GM23338 (cell line): ENCODE measurements around the gene MED17. TPM values are rescaled to one million over a fixed set of nuclear protein-coding genes. Genes with fewer than 3 reads are reported as not detected.

ENCODE experiments used
- ATAC-seq: fragments of 200-7000 bp; cut with Tn5 transposase; 3 replicates; pipeline ENCODE4 v1.9.1; 2020
- DNase-seq: peaks from one replicate; pipeline ENCODE4 v3.0.0-alpha.2; 2015; ENCODE audit warnings: low spot score
- H2AFZ ChIP-seq: fragments of 200-600 bp; sonication (generic); 2 replicates; pipeline ENCODE4 v1.8.0; 2016; ENCODE audit warnings: antibody characterized with exemption, mild to moderate bottlenecking, moderate library complexity
- H3F3A ChIP-seq: fragments of 200-600 bp; sonication (generic); replicated peaks from 2 replicates; pipeline ENCODE4 v1.8.0; 2017; ENCODE audit warnings: antibody characterized with exemption, mixed run types, low read depth
- H3K27ac ChIP-seq: fragments of 200-600 bp; sonication (generic); 2 replicates; pipeline ENCODE4 v1.6.1; 2016; ENCODE audit warnings: low read depth
- H3K27me3 ChIP-seq: fragments of 200-600 bp; sonication (generic); 2 replicates; pipeline ENCODE4 v1.8.0; 2016; ENCODE audit warnings: mild to moderate bottlenecking, mixed run types, moderate library complexity; ENCODE audit not compliant: insufficient read depth
- H3K36me3 ChIP-seq: fragments of 200-600 bp; sonication (generic); 2 replicates; pipeline ENCODE4 v1.8.0; 2016; ENCODE audit warnings: mild to moderate bottlenecking; ENCODE audit not compliant: insufficient read depth
- H3K4me1 ChIP-seq: fragments of 200-600 bp; sonication (generic); 2 replicates; pipeline ENCODE4 v1.8.0; 2016; ENCODE audit warnings: mild to moderate bottlenecking, moderate library complexity; ENCODE audit not compliant: insufficient read depth
- H3K4me2 ChIP-seq: fragments of 200-600 bp; sonication (generic); 2 replicates; pipeline ENCODE4 v1.7.1; 2017; ENCODE audit warnings: mixed run types
- H3K4me3 ChIP-seq: fragments of 200-600 bp; sonication (generic); 2 replicates; pipeline ENCODE4 v1.6.1; 2016; ENCODE audit warnings: mixed run types
- H3K79me2 ChIP-seq: fragments of 200-600 bp; sonication (generic); replicated peaks from 2 replicates; pipeline ENCODE4 v1.8.0; 2017; ENCODE audit warnings: mild to moderate bottlenecking; ENCODE audit not compliant: insufficient read depth
- H3K9me2 ChIP-seq: fragments of 200-600 bp; sonication (generic); 2 replicates; pipeline ENCODE4 v1.8.0; 2017; ENCODE audit not compliant: insufficient read depth
- H4K20me1 ChIP-seq: fragments of 200-600 bp; sonication (generic); replicated peaks from 2 replicates; pipeline ENCODE4 v1.8.0; 2017; ENCODE audit warnings: mild to moderate bottlenecking; ENCODE audit not compliant: insufficient read depth
- H3K27ac Mint-ChIP-seq: 2 replicates; pipeline ENCODE4 v1.8.0; 2020; ENCODE audit warnings: inconsistent platforms, mild to moderate bottlenecking, moderate library complexity, mixed read lengths
- H3K27me3 Mint-ChIP-seq: 3 replicates; pipeline ENCODE4 v1.8.0; 2022; ENCODE audit warnings: low read depth, mild to moderate bottlenecking, moderate library complexity, mixed read lengths, inconsistent platforms; ENCODE audit not compliant: insufficient read depth, poor library complexity
- H3K36me3 Mint-ChIP-seq: 3 replicates; pipeline ENCODE4 v1.8.0; 2021; ENCODE audit warnings: low read depth, mild to moderate bottlenecking, inconsistent platforms, moderate library complexity, mixed read lengths
- H3K4me1 Mint-ChIP-seq: 3 replicates; pipeline ENCODE4 v1.8.0; 2020; ENCODE audit warnings: mild to moderate bottlenecking, inconsistent platforms, mixed read lengths
- H3K4me3 Mint-ChIP-seq: 3 replicates; pipeline ENCODE4 v1.8.0; 2021; ENCODE audit warnings: moderate library complexity, mild to moderate bottlenecking, inconsistent platforms, mixed read lengths
- H3K9me3 Mint-ChIP-seq: 3 replicates; pipeline ENCODE4 v1.8.0; 2020; ENCODE audit warnings: moderate library complexity, mild to moderate bottlenecking, inconsistent platforms, mixed read lengths
- CREB1 ChIP-seq: fragments of 250-450 bp; sonication (Bioruptor Pico); IDR thresholded peaks from 2 replicates; pipeline ENCODE4 v1.5.0; 2020; ENCODE audit warnings: low read depth, mild to moderate bottlenecking, moderate library complexity
- ETS1 ChIP-seq: IDR thresholded peaks from 2 replicates; pipeline ENCODE4 v1.6.1; 2016; ENCODE audit warnings: antibody characterized with exemption
- EZH2 ChIP-seq: fragments of 200-600 bp; sonication (generic); IDR thresholded peaks from one replicate; pipeline ENCODE4 v1.8.0; 2017; ENCODE audit warnings: antibody characterized with exemption, mild to moderate bottlenecking, low read depth; ENCODE audit not compliant: unreplicated experiment
- EZH2phosphoT487 ChIP-seq: fragments of 200-600 bp; sonication (generic); IDR thresholded peaks from one replicate; pipeline ENCODE4 v1.8.1; 2018; ENCODE audit warnings: antibody characterized with exemption; ENCODE audit not compliant: unreplicated experiment
- NANOG ChIP-seq: IDR thresholded peaks from 2 replicates; pipeline ENCODE4 v1.6.1; 2016; ENCODE audit warnings: antibody characterized with exemption, borderline replicate concordance
- POLR2AphosphoS5 ChIP-seq: IDR thresholded peaks from 2 replicates; pipeline ENCODE4 v1.6.1; 2016; ENCODE audit warnings: antibody characterized with exemption, low read depth
- REST ChIP-seq: IDR thresholded peaks from one replicate; pipeline ENCODE4 v1.6.1; 2018; ENCODE audit warnings: antibody characterized with exemption; ENCODE audit not compliant: unreplicated experiment
- STAT1 ChIP-seq: IDR thresholded peaks from one replicate; pipeline ENCODE4 v1.6.1; 2016; ENCODE audit warnings: antibody characterized with exemption; ENCODE audit not compliant: unreplicated experiment
- ZNF331 ChIP-seq: fragments of 250-450 bp; sonication (Bioruptor Pico); IDR thresholded peaks from 2 replicates; pipeline ENCODE4 v1.5.0; 2020; ENCODE audit warnings: low read depth, mild to moderate bottlenecking, moderate library complexity
- ZNF462 ChIP-seq: fragments of 250-450 bp; sonication (Bioruptor Pico); IDR thresholded peaks from 2 replicates; pipeline ENCODE4 v1.5.0; 2020; ENCODE audit warnings: mild to moderate bottlenecking, moderate library complexity
- polyA plus RNA-seq: library from polyadenylated mRNA; unstranded; fragments of >200 nt; fragmentation: Nextera tagmentation; extraction: Ambion mirVana; gene quantifications from 2 replicates; pipeline ENCODE4 v1.2.1, GENCODE V29; 2016
- total RNA-seq: library from RNA; depleted of rRNA; stranded (reverse); fragments of >200 nt; shearing (Covaris generic); gene quantifications from 2 replicates; pipeline ENCODE4 v1.2.3, GENCODE V29; 2014

Gene MED17
- total and polyA plus RNA-seq, 2 experiments from 2014 or later: 19.1 to 31.2 TPM

- H3K27me3 Mint-ChIP-seq: peaks cover 4% of the 10 kb centered on the region
- H3K27ac Mint-ChIP-seq: no peak overlapping the region; the same call in 1 of the 2 replicates
- H3K4me3 ChIP-seq: no peak overlapping the region
Observed at GRCh38 chr11:93819966-93820695, 36.0 kb downstream of the MED17 start.

GRCh38 chr11:93820847-93821246 is 36.8 kb downstream of the MED17 start:
- Histone ChIP-seq H4K20me1 (no peaks in the 10 kb centered on the region; the same call in 1 of the 2 replicates), H3K36me3 (no peaks in the 10 kb centered on the region), H3K27me3 (no peaks in the 10 kb centered on the region), H3K9me2 (no peaks in the 10 kb centered on the region; the same call in 1 of the 2 replicates), H3K27ac (no peak overlapping the region), H3F3A (no peaks in the 10 kb centered on the region), H3K4me3 (no peak overlapping the region), H3K79me2 (no peaks in the 10 kb centered on the region), H2AFZ (no peak overlapping the region), H3K4me2 (no peak overlapping the region), H3K4me1 (peaks cover 17% of the 10 kb centered on the region; the same call in 1 of the 2 replicates)
- ATAC-seq: no peak
- no peak overlapping the region for H3K27ac Mint-ChIP-seq
- H3K4me3 Mint-ChIP-seq: no peak overlapping the region
- DNase-seq: no peak
- no peaks in the 10 kb centered on the region; the same call in 2 of the 3 replicates for H3K36me3 Mint-ChIP-seq
- H3K9me3 Mint-ChIP-seq: no peaks in the 10 kb centered on the region
- H3K4me1 Mint-ChIP-seq: peaks cover 25% of the 10 kb centered on the region
- H3K27me3 Mint-ChIP-seq: peaks cover 4% of the 10 kb centered on the region
- no peak for TF ChIP-seq ZNF331 (CRISPR knock-in tag)
- no peak for TF ChIP-seq EZH2phosphoT487
- TF ChIP-seq EZH2: no peak
- TF ChIP-seq ETS1: no peak
- no peak for TF ChIP-seq POLR2AphosphoS5
- no peak for TF ChIP-seq REST
- no peak for TF ChIP-seq STAT1
- no peak for TF ChIP-seq NANOG
- no peak for TF ChIP-seq ZNF462 (CRISPR knock-in tag)
- TF ChIP-seq CREB1 (CRISPR knock-in tag): no peak

More at GRCh38 chr11:93819966-93820695, 36.0 kb downstream of the MED17 start:
- H3K36me3 ChIP-seq: no peaks in the 10 kb centered on the region
- no peak overlapping the region for H3K4me3 Mint-ChIP-seq
- no peaks in the 10 kb centered on the region; the same call in 1 of the 2 replicates for H3K9me2 ChIP-seq
- H3K9me3 Mint-ChIP-seq: no peaks in the 10 kb centered on the region
- H3K4me1 Mint-ChIP-seq: peaks cover 25% of the 10 kb centered on the region
- 0 out of 2 replicates have a peak overlapping the region, but pooled peaks have one; percentile 58 for H3K4me2 ChIP-seq
- no peak overlapping the region for H2AFZ ChIP-seq
- H3K27me3 ChIP-seq: no peaks in the 10 kb centered on the region
- H3F3A ChIP-seq: no peaks in the 10 kb centered on the region
- H3K4me1 ChIP-seq: peaks cover 17% of the 10 kb centered on the region; the same call in 1 of the 2 replicates
- no peaks in the 10 kb centered on the region; the same call in 1 of the 2 replicates for H4K20me1 ChIP-seq
- TF ChIP-seq CREB1 (CRISPR knock-in tag): no peak
- H3K79me2 ChIP-seq: no peaks in the 10 kb centered on the region
- DNase-seq (peak; percentile 25), ATAC-seq (peak; percentile 70)
- H3K36me3 Mint-ChIP-seq: peaks cover 3% of the 10 kb centered on the region; the same call in 1 of the 3 replicates
- no peak overlapping the region for H3K27ac ChIP-seq
